ENCODE measurements around the gene NIT1.

Gene NIT1

DNA sequence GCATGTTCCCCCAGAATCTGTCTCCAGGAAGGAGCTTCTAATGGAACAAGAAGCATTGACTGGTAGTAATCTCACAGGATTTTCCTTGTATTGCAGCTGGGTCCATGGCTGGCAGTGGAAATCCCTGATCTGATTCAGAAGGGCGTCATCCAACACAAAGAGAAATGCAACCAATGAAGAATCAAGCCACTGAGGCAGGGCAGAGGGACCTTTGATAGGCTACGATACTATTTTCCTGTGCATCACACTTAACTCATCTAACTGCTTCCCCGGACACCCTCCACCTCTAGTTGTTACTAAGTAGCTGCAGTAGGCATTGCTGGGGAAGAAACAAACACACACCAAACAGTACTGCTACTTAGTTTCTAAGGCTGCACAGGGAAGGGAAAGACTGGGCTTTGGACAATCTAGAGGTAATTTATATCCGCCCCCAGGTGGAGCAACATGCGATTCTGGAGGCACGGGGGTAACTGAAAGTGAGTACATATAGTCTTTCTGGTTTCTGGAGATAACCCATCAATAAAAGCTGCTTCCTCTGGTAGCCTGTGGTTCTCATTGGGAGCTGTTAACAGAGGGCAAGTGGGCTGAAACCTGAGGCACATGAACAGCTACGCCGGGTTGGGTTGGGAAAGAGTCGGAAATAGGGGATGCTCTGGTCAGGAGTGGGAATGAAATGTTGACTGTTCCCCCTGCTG lies 40.6 kb downstream of the NIT1 start:
- DNase-seq, result no peak

- DNase-seq, result peak; percentile 95
These were observed 41.4 kb downstream of the NIT1 start, which contains the start of gene USP21 for GRCh38 chr1:161159087-161159912. USP21 (plus strand) TSS chr1:161159500; CDS start chr1:161160641, 1,141 bp downstream.

DNA sequence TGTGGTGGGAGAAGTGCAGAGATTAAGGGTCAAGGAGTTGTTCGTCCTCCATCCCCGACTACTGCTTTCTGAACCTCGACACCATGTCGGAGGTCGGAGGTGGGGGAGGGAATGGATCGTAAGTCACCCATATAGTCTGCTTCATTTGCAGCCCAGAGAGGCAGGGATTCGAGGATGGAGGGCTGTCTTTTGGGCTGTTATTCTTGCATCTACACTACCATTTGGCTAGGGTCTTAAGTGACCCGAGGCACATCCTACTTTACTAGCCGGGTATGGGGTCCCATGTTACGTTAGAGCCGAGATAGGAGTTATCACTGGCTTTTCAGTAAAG lies 42.0 kb downstream of the NIT1 start:
- DNase-seq, result no peak

DNA sequence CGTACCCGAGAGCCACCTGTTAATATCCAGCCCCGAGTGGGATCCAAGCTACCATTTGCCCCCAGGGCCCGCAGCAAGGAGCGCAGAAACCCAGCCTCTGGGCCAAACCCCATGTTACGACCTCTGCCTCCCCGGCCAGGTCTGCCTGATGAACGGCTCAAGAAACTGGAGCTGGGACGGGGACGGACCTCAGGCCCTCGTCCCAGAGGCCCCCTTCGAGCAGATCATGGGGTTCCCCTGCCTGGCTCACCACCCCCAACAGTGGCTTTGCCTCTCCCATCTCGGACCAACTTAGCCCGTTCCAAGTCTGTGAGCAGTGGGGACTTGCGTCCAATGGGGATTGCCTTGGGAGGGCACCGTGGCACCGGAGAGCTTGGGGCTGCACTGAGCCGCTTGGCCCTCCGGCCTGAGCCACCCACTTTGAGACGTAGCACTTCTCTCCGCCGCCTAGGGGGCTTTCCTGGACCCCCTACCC lies 42.8 kb downstream of the NIT1 start:
- DNase-seq, result no peak

DNA sequence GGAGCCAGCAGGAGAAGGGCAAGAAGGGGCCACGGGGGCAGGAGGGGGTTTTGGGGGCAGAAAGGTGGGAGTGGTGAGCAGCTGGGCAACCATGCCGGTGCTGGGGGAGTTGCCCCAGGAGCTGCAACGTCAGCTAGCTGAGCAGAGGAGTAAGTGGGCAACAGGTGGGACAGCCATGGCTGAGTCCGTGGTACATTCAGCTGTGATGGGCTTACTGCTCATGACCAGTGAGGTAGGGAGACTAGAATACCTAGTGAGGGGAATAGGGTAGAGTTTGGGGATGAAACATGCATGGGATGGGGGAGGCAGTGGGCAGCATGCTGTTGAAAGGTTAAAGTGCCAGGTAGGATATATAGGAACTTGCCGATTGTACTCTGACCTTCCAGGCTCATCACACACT lies 43.7 kb downstream of the NIT1 start:
- DNase-seq, result no peak

DNA sequence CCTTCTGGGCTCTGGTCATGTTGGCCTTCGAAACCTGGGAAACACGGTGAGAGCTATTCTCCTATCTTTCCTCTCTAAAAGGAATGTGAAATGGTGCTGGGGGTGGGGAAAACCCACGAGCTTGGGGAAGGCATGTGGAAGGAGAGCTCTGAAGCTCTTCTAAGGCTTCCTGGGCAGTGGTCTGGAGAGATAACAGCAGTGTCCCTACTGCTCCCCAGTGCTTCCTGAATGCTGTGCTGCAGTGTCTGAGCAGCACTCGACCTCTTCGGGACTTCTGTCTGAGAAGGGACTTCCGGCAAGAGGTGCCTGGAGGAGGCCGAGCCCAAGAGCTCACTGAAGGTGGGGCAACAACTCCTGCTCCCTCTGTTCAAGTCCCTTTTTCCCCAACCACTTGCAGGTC lies 44.1 kb downstream of the NIT1 start:
- no peak for DNase-seq

- DNase-seq, result no peak
These were observed 44.9 kb downstream of the NIT1 start for GRCh38 chr1:161162806-161163205.

GRCh38 chr1:161163793-161164192 lies 45.9 kb downstream of the NIT1 start:
- no peak for DNase-seq

DNA sequence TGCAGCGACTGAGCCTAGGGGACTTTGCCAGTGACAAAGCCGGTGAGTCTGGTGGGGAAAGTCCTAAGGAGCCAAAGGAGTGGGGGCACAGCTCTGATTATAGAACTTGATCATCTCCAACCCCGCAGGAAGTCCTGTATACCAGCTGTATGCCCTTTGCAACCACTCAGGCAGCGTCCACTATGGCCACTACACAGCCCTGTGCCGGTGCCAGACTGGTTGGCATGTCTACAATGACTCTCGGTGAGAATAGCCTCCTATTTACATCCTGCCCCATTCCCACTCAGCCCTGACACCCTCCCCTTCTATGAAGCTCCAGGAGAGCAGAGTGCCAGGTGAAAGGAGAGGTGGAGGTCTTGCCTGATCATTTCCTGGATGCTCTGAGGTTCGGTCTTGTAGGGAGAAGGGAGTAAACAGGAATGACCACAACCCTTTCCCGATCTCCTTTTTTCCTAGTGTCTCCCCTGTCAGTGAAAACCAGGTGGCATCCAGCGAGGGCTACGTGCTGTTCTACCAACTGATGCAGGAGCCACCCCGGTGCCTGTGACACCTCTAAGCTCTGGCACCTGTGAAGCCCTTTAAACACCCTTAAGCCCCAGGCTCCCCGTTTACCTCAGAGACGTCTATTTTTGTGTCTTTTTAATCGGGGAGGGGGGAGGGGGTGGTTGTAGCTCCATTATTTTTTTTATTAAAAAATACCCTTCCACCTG lies 47.2 kb downstream of the NIT1 start:
- no peak for DNase-seq

- peak; percentile 92 for DNase-seq
These were observed 48.1 kb downstream of the NIT1 start, which contains the start of gene PPOX for GRCh38 chr1:161165742-161166668. PPOX (plus strand) TSS chr1:161166426; CDS start chr1:161166848, 422 bp downstream.

GRCh38 chr1:161166669-161167548 lies 49.0 kb downstream of the NIT1 start:
- DNase-seq, result no peak

- no peak for DNase-seq
These were observed 51.0 kb downstream of the NIT1 start for GRCh38 chr1:161168906-161169305.
